Spinal cord (tissue), 10 donors: Measurements from ENCODE around the gene SLC25A34. TPM values are rescaled to one million over a fixed set of nuclear protein-coding genes. Genes with fewer than 3 reads are reported as not detected.

ENCODE experiments used
- DNase-seq, 6 donors: peaks; one replicate each; pipeline versions ENCODE4 v3.0.0 to v3.0.0-alpha.2; 2013 to 2015; ENCODE audit warnings: low spot score in 6 of 6, low read depth in 4 of 6
- H3K27ac ChIP-seq: one replicate; pipeline ENCODE4 v1.5.1; 2013; ENCODE audit warnings: low read depth, low read length, control low read depth
- H3K27me3 ChIP-seq: one replicate; pipeline ENCODE4 v1.6.1; 2013; ENCODE audit warnings: low read length; ENCODE audit not compliant: control insufficient read depth, insufficient read depth
- H3K36me3 ChIP-seq: one replicate; pipeline ENCODE4 v1.6.1; 2013; ENCODE audit warnings: low read length; ENCODE audit not compliant: control insufficient read depth, insufficient read depth
- H3K4me1 ChIP-seq: one replicate; pipeline ENCODE4 v1.6.1; 2013; ENCODE audit warnings: low read length; ENCODE audit not compliant: control insufficient read depth, insufficient read depth
- H3K4me3 ChIP-seq: one replicate; pipeline ENCODE4 v1.5.1; 2013; ENCODE audit warnings: low read depth, low read length, control low read depth
- H3K9me3 ChIP-seq: one replicate; pipeline ENCODE4 v1.6.1; 2013; ENCODE audit warnings: low read length; ENCODE audit not compliant: control insufficient read depth, insufficient read depth
- WGBS: methylation state at CpG from one replicate; pipeline ENCODE4 v1.1.5; 2013; ENCODE audit warnings: missing lambda C conversion rate; ENCODE audit not compliant: insufficient coverage; 5-methylcytosine and 5-hydroxymethylcytosine counted together
- polyA plus RNA-seq, 2 donors: library from polyadenylated mRNA; unstranded; fragments of 120-200 nt; gene quantifications; one replicate each; pipeline ENCODE4 v1.2.1, GENCODE V29; 2013; ENCODE audit not compliant: insufficient read length in 2 of 2
- total RNA-seq, 2 donors: library from RNA; depleted of rRNA in 1 of 2; stranded (reverse); fragments of 120-200 nt in 1 of 2; fragments of >200 nt in 1 of 2; gene quantifications; one replicate each; pipeline versions ENCODE4 v1.2.3 to v1.2.4, GENCODE V29; 2013 to 2014
- donor health status: healthy.

The SLC25A34 gene
- total and polyA plus RNA-seq, 4 donors, result 0.59 to 7.7 (median 3.7) TPM

GRCh38 chr1:15765495-15766194, 29.6 kb downstream of the SLC25A34 start:
- Histone ChIP-seq H3K36me3 (peaks cover 38% of the 10 kb centered on the region), H3K27ac (no peak overlapping the region), H3K4me3 (no peak overlapping the region), H3K4me1 (peaks cover 5% of the 10 kb centered on the region), H3K27me3 (peaks cover 3% of the 10 kb centered on the region), H3K9me3 (no peaks in the 10 kb centered on the region)
- peak in 1 of 6 donors; percentile 31 for DNase-seq
- WGBS, result 59% methylated on average over 19 of the region's 20 CpGs

- Histone ChIP-seq H3K27me3 (no peaks in the 10 kb centered on the region), H3K27ac (no peak overlapping the region), H3K4me3 (no peak overlapping the region), H3K4me1 (no peaks in the 10 kb centered on the region), H3K9me3 (no peaks in the 10 kb centered on the region), H3K36me3 (peaks cover 52% of the 10 kb centered on the region)
- no peak for DNase-seq
- 93% methylated on average over 5 of the region's 5 CpGs for WGBS
Measured at GRCh38 chr1:15767941-15768340, 31.9 kb downstream of the SLC25A34 start.

GRCh38 chr1:15768388-15768787, 32.3 kb downstream of the SLC25A34 start:
- peaks cover 52% of the 10 kb centered on the region for H3K36me3 ChIP-seq
- WGBS, result 96% methylated on average over 3 of the region's 7 CpGs

GRCh38 chr1:15770313-15770962, 34.4 kb downstream of the SLC25A34 start:
- no peaks in the 10 kb centered on the region for H3K9me3 ChIP-seq
- WGBS, result 96% methylated on average over 13 of the region's 14 CpGs
- no peak for DNase-seq
- no peaks in the 10 kb centered on the region for H3K27me3 ChIP-seq
- peaks cover 46% of the 10 kb centered on the region for H3K36me3 ChIP-seq
- no peaks in the 10 kb centered on the region for H3K4me1 ChIP-seq
- H3K4me3 ChIP-seq, result no peak overlapping the region
- no peak overlapping the region for H3K27ac ChIP-seq

More at GRCh38 chr1:15768388-15768787, 32.3 kb downstream of the SLC25A34 start:
- Histone ChIP-seq H3K4me3 (no peak overlapping the region), H3K27ac (no peak overlapping the region), H3K27me3 (no peaks in the 10 kb centered on the region), H3K4me1 (no peaks in the 10 kb centered on the region), H3K9me3 (no peaks in the 10 kb centered on the region)
- no peak for DNase-seq

- H3K9me3 ChIP-seq, result no peaks in the 10 kb centered on the region
- WGBS, result 95% methylated on average over 4 of the region's 6 CpGs
- no peak overlapping the region for H3K4me3 ChIP-seq
Measured at GRCh38 chr1:15771836-15772515, 35.9 kb downstream of the SLC25A34 start.

GRCh38 chr1:15775706-15776105, 39.6 kb downstream of the SLC25A34 start:
- no peak overlapping the region for H3K4me3 ChIP-seq
- H3K27me3 ChIP-seq, result no peaks in the 10 kb centered on the region
- no peak for DNase-seq
- H3K4me1 ChIP-seq, result no peaks in the 10 kb centered on the region
- peaks cover 45% of the 10 kb centered on the region for H3K36me3 ChIP-seq
- H3K9me3 ChIP-seq, result no peaks in the 10 kb centered on the region
- 50% methylated on average over 1 of the region's 2 CpGs for WGBS
- H3K27ac ChIP-seq, result no peak overlapping the region

More at GRCh38 chr1:15771836-15772515, 35.9 kb downstream of the SLC25A34 start:
- H3K36me3 ChIP-seq, result peaks cover 38% of the 10 kb centered on the region
- H3K27me3 ChIP-seq, result no peaks in the 10 kb centered on the region
- DNase-seq, result no peak
- H3K27ac ChIP-seq, result no peak overlapping the region
- no peaks in the 10 kb centered on the region for H3K4me1 ChIP-seq

GRCh38 chr1:15777909-15778707, 42.0 kb downstream of the SLC25A34 start:
- no peak for DNase-seq
- no CpG with 5 or more reads among the region's 7 CpGs for WGBS
- Histone ChIP-seq H3K9me3 (no peaks in the 10 kb centered on the region), H3K27me3 (no peaks in the 10 kb centered on the region), H3K4me1 (no peaks in the 10 kb centered on the region), H3K27ac (no peak overlapping the region), H3K36me3 (peaks cover 34% of the 10 kb centered on the region), H3K4me3 (no peak overlapping the region)

GRCh38 chr1:15785683-15786082, 49.6 kb downstream of the SLC25A34 start:
- H3K4me1 ChIP-seq, result no peaks in the 10 kb centered on the region
- no peaks in the 10 kb centered on the region for H3K9me3 ChIP-seq
- H3K4me3 ChIP-seq, result no peak overlapping the region
- WGBS, result 84% methylated on average over 2 of the region's 8 CpGs
- peaks cover 21% of the 10 kb centered on the region for H3K36me3 ChIP-seq
- H3K27me3 ChIP-seq, result no peaks in the 10 kb centered on the region
- DNase-seq, result no peak
- no peak overlapping the region for H3K27ac ChIP-seq

- Histone ChIP-seq H3K9me3 (no peaks in the 10 kb centered on the region), H3K36me3 (peaks cover 21% of the 10 kb centered on the region), H3K4me3 (no peak overlapping the region), H3K27me3 (no peaks in the 10 kb centered on the region), H3K4me1 (no peaks in the 10 kb centered on the region), H3K27ac (no peak overlapping the region)
- WGBS, result 67% methylated on average over 9 of the region's 10 CpGs
- peak in 1 of 6 donors; percentile 34 for DNase-seq
Measured at GRCh38 chr1:15786581-15786980, 50.5 kb downstream of the SLC25A34 start.
